CD4-positive, alpha-beta T cell (primary cell): ENCODE results near the gene CLIP2. TPM values are rescaled to one million over a fixed set of nuclear protein-coding genes. Genes with fewer than 3 reads are reported as not detected.
A peak's percentile ranks its signal among the peaks of the same experiment; 100 is the strongest.

ENCODE experiments used
- ATAC-seq: fragments of 200-7000 bp; cut with Tn5 transposase; one replicate; pipeline ENCODE4 v1.10.0; 2022; ENCODE audit warnings: mild to moderate bottlenecking; ENCODE audit not compliant: poor library complexity
- CTCF ChIA-PET: fragments of 350-600 bp; sonication (Branson Sonifier 250); formaldehyde crosslinking; loops from one replicate; lab custom pipeline; 2021; ENCODE audit warnings: antibody characterized with exemption, inconsistent platforms; lab: Charles Lee
- POLR2A ChIA-PET: fragments of 350-600 bp; sonication (Branson Sonifier 250); formaldehyde crosslinking; loops from one replicate; lab custom pipeline; 2021; ENCODE audit warnings: antibody characterized with exemption, inconsistent platforms; lab: Charles Lee
- DNase-seq, 14 experiments: peaks; one replicate each; pipeline ENCODE4 v3.0.0-alpha.2; 2013 to 2020; ENCODE audit warnings: mixed read lengths in 2 of 14
- H3K27ac ChIP-seq, 2 donors: one replicate each; pipeline versions ENCODE4 v1.5.1 to v1.7.0; 2013; ENCODE audit warnings: low read length in 2 of 2, low read depth in 1 of 2, mild to moderate bottlenecking in 1 of 2
- H3K27me3 ChIP-seq, 2 experiments: 1 replicate in 1 of 2; 2 replicates in 1 of 2; pipeline versions ENCODE4 v1.6.1 to v1.7.0; 2013; ENCODE audit warnings: low read length in 2 of 2, control low read depth in 1 of 2, mild to moderate bottlenecking in 1 of 2, moderate library complexity in 1 of 2; ENCODE audit not compliant: insufficient read depth in 2 of 2, control insufficient read depth in 1 of 2
- H3K36me3 ChIP-seq: one replicate; pipeline ENCODE4 v1.6.1; 2013; ENCODE audit warnings: low read length, control low read depth; ENCODE audit not compliant: insufficient read depth
- H3K4me1 ChIP-seq: one replicate; pipeline ENCODE4 v1.6.1; 2013; ENCODE audit warnings: low read length, control low read depth; ENCODE audit not compliant: insufficient read depth
- H3K4me3 ChIP-seq: one replicate; pipeline ENCODE4 v1.5.1; 2013; ENCODE audit warnings: mild to moderate bottlenecking, low read length, moderate library complexity
- H3K9me3 ChIP-seq, 2 experiments: 1 replicate in 1 of 2; 2 replicates in 1 of 2; pipeline versions ENCODE4 v1.6.1 to v1.7.0; 2013; ENCODE audit warnings: low read length in 2 of 2, mild to moderate bottlenecking in 2 of 2, control low read depth in 1 of 2, moderate library complexity in 1 of 2; ENCODE audit not compliant: control insufficient read depth in 1 of 2, insufficient read depth in 1 of 2
- H3K27ac Mint-ChIP-seq: one replicate; pipeline ENCODE4 v1.8.0; 2020; ENCODE audit warnings: mixed read lengths
- H3K27me3 Mint-ChIP-seq: one replicate; pipeline ENCODE4 v1.8.0; 2021; ENCODE audit warnings: mixed read lengths
- H3K36me3 Mint-ChIP-seq: one replicate; pipeline ENCODE4 v1.8.0; 2021; ENCODE audit warnings: low read depth, mixed read lengths
- H3K4me1 Mint-ChIP-seq: one replicate; pipeline ENCODE4 v1.8.0; 2021; ENCODE audit warnings: low read depth, mixed read lengths
- H3K4me3 Mint-ChIP-seq: one replicate; pipeline ENCODE4 v1.8.0; 2020; ENCODE audit warnings: mild to moderate bottlenecking, mixed read lengths
- H3K9me3 Mint-ChIP-seq: one replicate; pipeline ENCODE4 v1.8.0; 2020; ENCODE audit warnings: mixed read lengths
- CTCF ChIP-seq: fragments of 200-600 bp; IDR thresholded peaks from one replicate; pipeline ENCODE4 v1.8.0; 2022; ENCODE audit warnings: antibody characterized with exemption, mild to moderate bottlenecking
- intact Hi-C, 2 experiments: fragments of 100-400 bp; cut with DNase I in 1 of 2; cut with micrococcal nuclease in 1 of 2; formaldehyde crosslinking; loops; one replicate each; pipeline versions ENCODE4 v1.15.1 to v1.9.0; 2023 to 2025; cut with DNase I, micrococcal nuclease
- total RNA-seq, 174 experiments: library from RNA in 2 of 174; stranded (reverse) in 2 of 174; gene quantifications; one replicate each; pipeline ENCODE4 v1.2.3 and lab custom pipeline; 2021 to 2026

Gene CLIP2
- total RNA-seq, 2 experiments from 2014 or later = 2.4 to 2.7 TPM

GRCh38 chr7:74289659-74290552 is 699 bp downstream of the CLIP2 start:
- CTCF ChIA-PET = interaction anchor here (1.7 kb wide), 1 partner anchor 83 kb away, joined by 5 read pairs; no protein-coding TSS in a partner anchor
- Histone ChIP-seq H3K36me3 (no peaks in the 10 kb centered on the region), H3K27me3 (no peaks in the 10 kb centered on the region), H3K4me3 (peak overlapping the region; percentile 49), H3K9me3 (no peaks in the 10 kb centered on the region), H3K4me1 (peaks cover 26% of the 10 kb centered on the region), H3K27ac (no peak overlapping the region)
- Mint-ChIP-seq H3K4me1 (peaks cover 25% of the 10 kb centered on the region), H3K4me3 (peak overlapping the region; percentile 56), H3K27ac (no peak overlapping the region), H3K36me3 (no peaks in the 10 kb centered on the region), H3K9me3 (no peaks in the 10 kb centered on the region), H3K27me3 (peaks cover 4% of the 10 kb centered on the region)
- peak; percentile 28 for ATAC-seq
- no peak for TF ChIP-seq CTCF
- DNase-seq = peak in 11 of 14 experiments; percentile 10 to 59 (median 26)
- intact Hi-C loops = loop anchor here (1.0 to 10.0 kb wide), 5 partner anchors 21 to 203 kb away; partner anchors contain the start of genes RFC2 (in 2 of the 2) and EIF4H (in 1 of the 2)
- POLR2A ChIA-PET = interaction anchor here (1.1 to 2.3 kb wide), 3 partner anchors 21 to 116 kb away, joined by 4 to 19 read pairs (median 5); partner anchors contain the start of gene EIF4H

GRCh38 chr7:74290553-74290950 is 1.3 kb downstream of the CLIP2 start:
- Mint-ChIP-seq H3K36me3 (no peaks in the 10 kb centered on the region), H3K9me3 (no peaks in the 10 kb centered on the region), H3K27me3 (peaks cover 4% of the 10 kb centered on the region), H3K4me1 (peaks cover 25% of the 10 kb centered on the region), H3K27ac (no peak overlapping the region), H3K4me3 (peak overlapping the region; percentile 83)
- POLR2A ChIA-PET = interaction anchor here (0.9 to 1.1 kb wide), 2 partner anchors 21 to 116 kb away, joined by 3 to 5 read pairs; partner anchors contain the start of gene EIF4H
- ATAC-seq (no peak), DNase-seq (no peak)
- H3K27me3 ChIP-seq = no peaks in the 10 kb centered on the region
- intact Hi-C loops = loop anchor here in 1 of 2 experiments (5.0 to 10.0 kb wide), 2 partner anchors 114 to 203 kb away; no protein-coding TSS in a partner anchor
- CTCF ChIA-PET = interaction anchor here (1.7 kb wide), 1 partner anchor 84 kb away, joined by 5 read pairs; no protein-coding TSS in a partner anchor
- no peaks in the 10 kb centered on the region for H3K9me3 ChIP-seq
- H3K27ac ChIP-seq = no peak overlapping the region
- TF ChIP-seq CTCF = no peak
- no peaks in the 10 kb centered on the region for H3K36me3 ChIP-seq
- peak overlapping the region; percentile 49 for H3K4me3 ChIP-seq
- H3K4me1 ChIP-seq = peaks cover 26% of the 10 kb centered on the region

GRCh38 chr7:74290981-74291441 is 1.8 kb downstream of the CLIP2 start:
- no peak overlapping the region for H3K4me3 ChIP-seq
- peaks cover 25% of the 10 kb centered on the region for H3K4me1 Mint-ChIP-seq
- POLR2A ChIA-PET = interaction anchor here (0.9 to 1.1 kb wide), 2 partner anchors 21 to 117 kb away, joined by 3 to 5 read pairs; partner anchors contain the start of gene EIF4H

More at GRCh38 chr7:74290981-74291441, 1.8 kb downstream of the CLIP2 start:
- no peak overlapping the region for H3K27ac Mint-ChIP-seq
- H3K4me3 Mint-ChIP-seq = peak overlapping the region; percentile 83
- intact Hi-C loops = loop anchor here in 1 of 2 experiments (5.0 to 10.0 kb wide), 2 partner anchors 114 to 204 kb away; no protein-coding TSS in a partner anchor
- Histone ChIP-seq H3K27ac (no peak overlapping the region), H3K9me3 (no peaks in the 10 kb centered on the region), H3K4me1 (peaks cover 26% of the 10 kb centered on the region), H3K27me3 (no peaks in the 10 kb centered on the region), H3K36me3 (no peaks in the 10 kb centered on the region)
- TF ChIP-seq CTCF = no peak
- no peaks in the 10 kb centered on the region for H3K9me3 Mint-ChIP-seq
- peaks cover 4% of the 10 kb centered on the region for H3K27me3 Mint-ChIP-seq
- H3K36me3 Mint-ChIP-seq = no peaks in the 10 kb centered on the region
- ATAC-seq (no peak), DNase-seq (no peak)
- CTCF ChIA-PET = interaction anchor here (1.7 kb wide), 1 partner anchor 85 kb away, joined by 5 read pairs; no protein-coding TSS in a partner anchor
